Measurements from ENCODE around the gene TKT.

TKT gene

GRCh38 chr3:53195602-53196574 is 59.9 kb downstream of the TKT start:
- no peak for DNase-seq

DNA sequence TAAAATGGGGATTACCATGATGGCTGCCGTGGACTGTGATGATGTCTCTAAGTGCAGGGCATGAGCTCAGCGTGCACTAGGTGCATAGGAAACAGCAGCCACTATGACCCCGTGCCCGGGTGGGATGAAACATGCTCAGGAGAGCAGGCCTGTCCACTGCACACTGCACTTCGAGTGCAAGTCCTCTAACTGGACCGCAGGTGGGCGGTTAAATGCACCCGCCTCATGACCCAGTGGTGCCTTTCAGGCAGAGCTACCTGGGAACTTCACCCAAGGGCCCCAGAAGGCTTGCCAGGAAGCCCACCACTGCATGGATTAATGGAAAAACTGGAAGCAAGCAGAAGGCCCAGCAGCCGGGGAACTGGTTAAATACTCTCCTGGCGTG is 60.8 kb downstream of the TKT start:
- no peak for DNase-seq

DNA sequence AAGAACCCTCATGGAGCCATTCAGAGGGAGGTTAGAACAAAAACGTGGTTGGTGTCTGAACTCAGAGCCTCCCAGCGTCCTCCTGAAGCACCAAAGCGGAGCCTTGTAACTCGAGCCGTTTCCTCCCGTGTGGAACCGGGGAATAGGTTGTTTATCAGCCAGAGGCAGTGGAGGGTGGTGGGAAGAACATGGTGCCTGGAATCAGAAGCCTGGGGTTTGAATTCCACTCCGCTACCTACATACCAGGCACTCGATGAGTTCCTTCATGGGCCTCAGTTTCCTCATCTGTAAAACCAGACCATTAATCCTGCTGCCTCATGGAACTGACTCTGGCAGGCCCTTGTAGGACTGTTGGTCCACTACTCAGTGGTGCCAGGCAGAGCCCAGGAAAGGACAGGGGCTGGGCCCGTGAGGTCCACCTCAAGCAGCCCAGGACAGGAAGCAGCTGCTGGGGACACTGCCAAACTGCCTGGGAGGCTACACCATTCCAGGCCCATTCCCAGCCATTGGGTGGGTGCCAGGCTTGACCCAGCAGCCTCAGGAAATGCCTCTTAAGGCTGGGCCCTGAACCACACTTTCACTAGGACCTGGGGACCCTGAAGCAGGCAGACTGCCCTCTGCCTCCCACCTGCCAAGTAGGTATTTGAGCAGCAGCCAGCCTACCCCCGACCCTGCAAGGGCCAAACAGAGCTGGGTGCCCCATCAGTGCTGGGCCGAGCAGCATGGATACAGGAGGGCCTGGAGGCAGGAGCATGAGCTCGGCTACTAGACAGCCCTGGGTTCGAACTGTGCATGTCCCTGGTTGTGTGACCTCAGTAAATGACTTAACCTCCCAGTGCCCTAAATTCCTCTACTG is 61.4 kb downstream of the TKT start:
- DNase-seq: no peak

DNA sequence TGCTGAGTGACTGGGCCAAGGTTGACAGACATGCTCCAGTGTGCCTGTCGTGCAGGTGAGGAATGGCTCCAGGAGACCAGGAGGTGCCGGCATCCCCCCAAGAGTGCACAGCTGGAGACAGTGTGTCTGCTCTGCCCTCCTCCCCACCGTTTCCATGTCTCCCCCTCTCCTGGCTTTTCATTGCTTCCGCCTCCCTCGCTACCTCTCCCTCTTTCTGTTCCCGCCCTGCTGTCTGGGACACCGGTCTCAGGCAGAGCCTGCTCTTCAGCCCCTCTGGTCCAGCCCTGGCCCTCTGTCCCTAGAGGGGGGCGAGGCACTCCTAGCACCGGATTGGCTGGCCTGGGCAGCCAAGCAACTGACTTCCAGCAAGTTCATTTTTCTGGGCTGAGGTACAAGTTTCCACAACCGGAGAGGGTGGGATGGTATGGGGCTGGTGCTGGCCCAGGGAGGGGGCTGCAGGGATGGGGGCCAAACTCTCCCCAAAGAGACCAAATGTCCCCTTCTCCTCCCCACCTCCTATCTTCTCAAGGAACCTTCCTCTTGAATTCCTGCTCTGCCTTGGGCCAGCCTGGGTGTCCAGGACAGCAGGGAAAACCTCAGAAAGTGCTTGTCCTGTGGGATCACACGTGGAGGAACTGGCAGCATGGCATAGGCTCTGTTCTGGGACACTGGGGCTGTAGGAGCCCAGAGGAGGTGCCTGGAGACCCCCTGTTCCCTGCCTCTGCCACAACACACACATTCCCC is 62.2 kb downstream of the TKT start:
- DNase-seq: no peak

- DNase-seq: no peak
Observed at GRCh38 chr3:53192608-53193007, 63.2 kb downstream of the TKT start.

DNA sequence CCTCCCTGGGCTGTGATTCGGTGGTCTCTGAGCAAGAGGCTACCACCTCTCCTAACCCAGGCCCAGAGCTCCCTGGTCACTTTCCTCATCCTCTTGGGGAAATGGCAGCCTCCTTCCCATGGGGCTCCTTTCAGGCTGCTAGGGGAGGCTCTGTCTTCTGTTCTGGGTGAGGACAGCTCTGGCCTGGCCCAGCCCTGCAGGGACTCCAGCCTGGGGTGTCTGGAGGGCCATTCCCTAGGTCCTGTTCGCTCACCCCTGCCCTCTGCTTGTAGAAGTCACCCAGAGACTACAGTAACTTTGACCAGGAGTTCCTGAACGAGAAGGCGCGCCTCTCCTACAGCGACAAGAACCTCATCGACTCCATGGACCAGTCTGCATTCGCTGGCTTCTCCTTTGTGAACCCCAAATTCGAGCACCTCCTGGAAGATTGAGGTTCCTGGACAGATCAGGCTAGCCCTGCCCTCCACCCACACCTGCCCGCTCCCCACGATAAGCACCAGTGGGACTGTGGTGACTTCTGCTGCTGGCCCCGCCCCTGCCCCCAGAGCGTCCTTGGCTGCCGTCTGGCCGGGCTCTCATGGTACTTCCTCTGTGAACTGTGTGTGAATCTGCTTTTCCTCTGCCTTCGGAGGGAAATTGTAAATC is 63.9 kb downstream of the TKT start:
- DNase-seq: no peak

- DNase-seq: no peak
Observed at GRCh38 chr3:53190659-53191058, 65.2 kb downstream of the TKT start.

DNA sequence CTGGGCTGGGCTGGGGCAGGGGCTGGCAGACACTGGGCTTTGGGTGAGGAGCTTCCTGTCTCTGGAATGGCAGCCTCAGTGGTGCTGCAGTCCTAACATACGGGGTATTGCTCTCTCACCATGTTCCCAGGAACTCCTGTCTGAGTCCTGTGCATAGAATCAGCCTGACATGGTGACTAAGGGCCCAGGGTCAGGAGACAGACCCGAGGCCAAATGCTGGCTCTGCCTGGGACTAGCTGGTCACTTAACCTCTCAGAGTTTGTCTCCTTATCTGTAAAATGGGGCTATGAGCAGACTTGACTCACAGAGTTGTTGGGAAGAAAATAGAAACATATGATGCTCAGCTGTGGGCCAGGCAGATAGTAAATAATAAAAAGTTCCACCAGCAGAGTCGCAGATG is 66.5 kb downstream of the TKT start:
- no peak for DNase-seq

DNA sequence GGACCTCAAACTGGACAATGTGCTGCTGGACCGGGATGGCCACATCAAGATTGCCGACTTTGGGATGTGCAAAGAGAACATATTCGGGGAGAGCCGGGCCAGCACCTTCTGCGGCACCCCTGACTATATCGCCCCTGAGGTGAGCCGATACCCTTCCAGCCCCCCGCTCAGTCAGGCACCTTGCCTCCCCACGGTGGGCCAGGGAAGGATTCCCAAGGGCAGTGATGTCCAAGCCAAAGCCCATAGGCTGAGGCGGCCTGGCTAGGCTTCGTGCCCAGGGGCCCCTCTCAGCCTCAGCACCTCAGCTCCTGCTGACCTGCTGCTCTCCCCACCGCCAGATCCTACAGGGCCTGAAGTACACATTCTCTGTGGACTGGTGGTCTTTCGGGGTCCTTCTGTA is 67.1 kb downstream of the TKT start:
- DNase-seq: no peak

DNA sequence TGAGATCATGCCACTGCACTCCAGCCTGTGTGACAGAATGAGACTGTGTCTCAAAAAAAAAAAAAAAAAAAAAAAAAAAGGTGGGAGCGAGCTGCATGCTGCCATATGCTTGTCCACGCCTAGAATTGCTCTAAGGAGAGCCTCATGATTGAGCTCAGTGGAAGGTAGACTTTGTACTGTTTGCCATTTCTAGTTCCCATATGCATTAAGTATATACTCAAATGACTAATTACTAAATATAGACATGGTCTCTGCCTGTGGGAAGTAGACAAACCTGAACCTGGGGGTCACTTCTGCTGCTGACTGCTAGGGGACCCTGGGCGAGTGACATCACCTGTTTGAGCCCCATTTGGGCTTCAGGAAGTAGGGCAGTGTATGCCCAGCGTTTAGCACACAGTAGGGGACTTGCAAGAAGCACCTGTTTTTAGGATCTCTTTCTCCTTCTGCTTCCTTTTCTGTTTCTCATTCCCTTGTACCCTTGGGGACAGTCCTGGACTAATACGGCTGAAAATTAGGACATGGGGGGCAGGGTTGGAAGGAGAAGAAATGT is 67.6 kb downstream of the TKT start:
- DNase-seq: no peak

- no peak for DNase-seq
Observed at GRCh38 chr3:53187430-53187829, 68.4 kb downstream of the TKT start.

DNA sequence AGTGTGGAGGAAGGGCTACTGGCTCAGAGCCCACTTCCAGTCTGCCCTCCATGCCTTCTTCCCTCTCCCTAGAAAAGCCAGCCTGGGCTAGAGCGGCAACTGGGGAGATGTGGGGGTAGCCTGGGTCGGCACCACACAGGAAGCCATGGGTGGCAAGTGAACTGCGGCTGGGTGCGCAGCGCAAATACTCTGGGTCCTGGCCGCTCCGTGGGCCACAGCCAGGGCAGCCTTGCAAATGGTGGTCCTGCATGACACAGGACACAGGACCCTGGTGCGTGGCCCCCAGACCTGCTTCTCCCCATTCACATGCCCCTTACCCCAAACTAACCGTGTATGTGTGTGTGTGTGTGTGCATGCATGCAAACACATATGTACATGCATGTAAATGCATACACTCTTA is 69.1 kb downstream of the TKT start:
- DNase-seq: no peak

DNA sequence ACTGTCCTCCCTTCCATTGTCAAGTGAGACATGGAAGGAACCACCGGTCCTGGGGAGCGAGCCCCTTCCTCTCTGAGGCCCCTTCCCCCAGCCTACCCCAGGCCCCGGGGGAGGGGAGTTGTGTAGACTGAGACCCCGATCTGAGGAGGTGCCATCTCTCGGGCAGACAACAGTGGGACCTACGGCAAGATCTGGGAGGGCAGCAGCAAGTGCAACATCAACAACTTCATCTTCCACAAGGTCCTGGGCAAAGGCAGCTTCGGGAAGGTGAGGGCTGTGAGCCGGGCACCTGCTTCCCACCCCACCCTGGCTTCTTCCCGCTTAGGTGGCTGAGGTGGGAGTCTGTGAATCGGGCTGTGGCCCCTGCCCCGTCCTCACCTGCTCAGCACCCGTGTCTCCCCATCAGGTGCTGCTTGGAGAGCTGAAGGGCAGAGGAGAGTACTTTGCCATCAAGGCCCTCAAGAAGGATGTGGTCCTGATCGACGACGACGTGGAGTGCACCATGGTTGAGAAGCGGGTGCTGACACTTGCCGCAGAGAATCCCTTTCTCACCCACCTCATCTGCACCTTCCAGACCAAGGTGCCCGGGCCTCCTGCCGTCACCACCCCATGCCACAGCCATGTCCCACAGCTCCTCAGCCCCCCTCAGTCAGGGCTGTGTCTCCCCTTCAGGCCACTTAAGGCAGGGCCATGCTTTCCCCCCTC is 69.9 kb downstream of the TKT start:
- no peak for DNase-seq

- no peak for DNase-seq
Observed at GRCh38 chr3:53184701-53185100, 71.1 kb downstream of the TKT start.

GRCh38 chr3:53183514-53183913 is 72.3 kb downstream of the TKT start:
- DNase-seq: no peak

- DNase-seq: no peak
Observed at GRCh38 chr3:53182764-53183355, 73.0 kb downstream of the TKT start.

DNA sequence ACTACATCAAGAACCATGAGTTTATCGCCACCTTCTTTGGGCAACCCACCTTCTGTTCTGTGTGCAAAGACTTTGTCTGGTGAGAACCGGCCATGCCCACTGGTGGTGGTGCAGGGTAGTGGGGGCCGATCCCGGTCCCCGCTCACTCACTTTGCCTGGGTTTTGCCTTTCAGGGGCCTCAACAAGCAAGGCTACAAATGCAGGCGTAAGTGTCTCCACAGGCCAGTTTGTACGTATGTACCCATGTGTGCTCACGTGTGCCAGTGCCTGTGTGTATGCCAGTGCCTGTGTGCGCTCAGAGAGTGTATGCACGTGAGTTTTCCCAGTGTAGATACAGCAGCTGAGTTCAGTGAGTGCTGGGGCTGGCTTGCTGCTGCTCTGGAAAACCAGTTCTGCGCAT is 74.3 kb downstream of the TKT start:
- no peak for DNase-seq

- DNase-seq: no peak
Observed at GRCh38 chr3:53181024-53181371, 74.8 kb downstream of the TKT start.

- DNase-seq: no peak
Observed at GRCh38 chr3:53180305-53181023, 75.4 kb downstream of the TKT start.

- DNase-seq: no peak
Observed at GRCh38 chr3:53179580-53179979, 76.2 kb downstream of the TKT start.

GRCh38 chr3:53178246-53178645 is 77.6 kb downstream of the TKT start:
- no peak for DNase-seq
